ENCODE measurements around the gene USPL1.

The USPL1 gene

GRCh38 chr13:30660796-30661195 is 43.1 kb downstream of the USPL1 start:
- TF ChIP-seq SPI1 (IDR thresholded peaks at IDR 0.05; ENCODE audit: borderline replicate concordance, low read depth): no peak
- TF ChIP-seq REST (IDR thresholded peaks at IDR 0.05; ENCODE audit: insufficient replicate concordance, low read depth): no peak
- TF ChIP-seq GABPA (IDR thresholded peaks at IDR 0.05; ENCODE audit: low read depth): no peak
- no peak for TF ChIP-seq POLR2AphosphoS5 (IDR thresholded peaks at IDR 0.05; ENCODE audit: low read depth)
- no peak for TF ChIP-seq CTCF (IDR thresholded peaks at IDR 0.05; ENCODE audit: insufficient read depth, low read length)
- Histone ChIP-seq H3K27ac (replicated peaks) (no peak overlapping the region), H3K27me3 (ENCODE audit: insufficient read depth, poor library complexity, severe bottlenecking) (no peaks in the 10 kb centered on the region), H3K4me3 (replicated peaks; ENCODE audit: insufficient read depth, low read length) (no peak overlapping the region)
- no peak for DNase-seq (ENCODE audit: low read depth in 1 of 2, low spot score in 1 of 2)

GRCh38 chr13:30664689-30665275 is 47.1 kb downstream of the USPL1 start:
- no peak for TF ChIP-seq SPI1 (IDR thresholded peaks at IDR 0.05; ENCODE audit: borderline replicate concordance, low read depth)
- no peak for TF ChIP-seq GABPA (IDR thresholded peaks at IDR 0.05; ENCODE audit: low read depth)
- TF ChIP-seq CTCF (IDR thresholded peaks at IDR 0.05; ENCODE audit: insufficient read depth, low read length): no peak
- H3K4me3 ChIP-seq (replicated peaks; ENCODE audit: insufficient read depth, low read length): no peak overlapping the region
- no peaks in the 10 kb centered on the region for H3K27me3 ChIP-seq (ENCODE audit: insufficient read depth, poor library complexity, severe bottlenecking)
- DNase-seq (ENCODE audit: low read depth in 1 of 2, low spot score in 1 of 2): no peak
- no peak overlapping the region for H3K27ac ChIP-seq (replicated peaks)

GRCh38 chr13:30665638-30666037 is 47.9 kb downstream of the USPL1 start:
- DNase-seq (ENCODE audit: low read depth in 1 of 2, low spot score in 1 of 2): no peak
- Histone ChIP-seq H3K4me3 (replicated peaks; ENCODE audit: insufficient read depth, low read length) (no peak overlapping the region), H3K27ac (replicated peaks) (no peak overlapping the region), H3K27me3 (ENCODE audit: insufficient read depth, poor library complexity, severe bottlenecking) (no peaks in the 10 kb centered on the region)
- TF ChIP-seq CTCF (IDR thresholded peaks at IDR 0.05; ENCODE audit: insufficient read depth, low read length) (no peak), POLR2AphosphoS5 (IDR thresholded peaks at IDR 0.05; ENCODE audit: low read depth) (no peak), REST (IDR thresholded peaks at IDR 0.05; ENCODE audit: insufficient replicate concordance, low read depth) (no peak), GABPA (IDR thresholded peaks at IDR 0.05; ENCODE audit: low read depth) (no peak), SPI1 (IDR thresholded peaks at IDR 0.05; ENCODE audit: borderline replicate concordance, low read depth) (no peak)

GRCh38 chr13:30666113-30666512 is 48.4 kb downstream of the USPL1 start:
- no peak for TF ChIP-seq GABPA (IDR thresholded peaks at IDR 0.05; ENCODE audit: low read depth)
- no peak for TF ChIP-seq SPI1 (IDR thresholded peaks at IDR 0.05; ENCODE audit: borderline replicate concordance, low read depth)
- no peak for TF ChIP-seq REST (IDR thresholded peaks at IDR 0.05; ENCODE audit: insufficient replicate concordance, low read depth)
- TF ChIP-seq POLR2AphosphoS5 (IDR thresholded peaks at IDR 0.05; ENCODE audit: low read depth): no peak
- no peak overlapping the region for H3K27ac ChIP-seq (replicated peaks)
- H3K4me3 ChIP-seq (replicated peaks; ENCODE audit: insufficient read depth, low read length): no peak overlapping the region
- no peak for DNase-seq (ENCODE audit: low read depth in 1 of 2, low spot score in 1 of 2)
- H3K27me3 ChIP-seq (ENCODE audit: insufficient read depth, poor library complexity, severe bottlenecking): no peaks in the 10 kb centered on the region

Data from HL-60 (cell line).